Activated CD8-positive, alpha-beta memory T cell treated with anti-CD3 and anti-CD28 coated beads for 4 hours (primary cell): ENCODE data around the gene SLC13A3.
"Not testable (repeated sequence)": the region's sequence is repeated elsewhere in the genome, so short reads cannot be mapped to it uniquely, and the experiment has no call there.

ENCODE experiments used
- DNase-seq, 2 donors: peaks; one replicate each; pipeline ENCODE4 v3.0.0-alpha.2; 2020; ENCODE audit warnings: low read depth in 2 of 2

SLC13A3 gene

DNA sequence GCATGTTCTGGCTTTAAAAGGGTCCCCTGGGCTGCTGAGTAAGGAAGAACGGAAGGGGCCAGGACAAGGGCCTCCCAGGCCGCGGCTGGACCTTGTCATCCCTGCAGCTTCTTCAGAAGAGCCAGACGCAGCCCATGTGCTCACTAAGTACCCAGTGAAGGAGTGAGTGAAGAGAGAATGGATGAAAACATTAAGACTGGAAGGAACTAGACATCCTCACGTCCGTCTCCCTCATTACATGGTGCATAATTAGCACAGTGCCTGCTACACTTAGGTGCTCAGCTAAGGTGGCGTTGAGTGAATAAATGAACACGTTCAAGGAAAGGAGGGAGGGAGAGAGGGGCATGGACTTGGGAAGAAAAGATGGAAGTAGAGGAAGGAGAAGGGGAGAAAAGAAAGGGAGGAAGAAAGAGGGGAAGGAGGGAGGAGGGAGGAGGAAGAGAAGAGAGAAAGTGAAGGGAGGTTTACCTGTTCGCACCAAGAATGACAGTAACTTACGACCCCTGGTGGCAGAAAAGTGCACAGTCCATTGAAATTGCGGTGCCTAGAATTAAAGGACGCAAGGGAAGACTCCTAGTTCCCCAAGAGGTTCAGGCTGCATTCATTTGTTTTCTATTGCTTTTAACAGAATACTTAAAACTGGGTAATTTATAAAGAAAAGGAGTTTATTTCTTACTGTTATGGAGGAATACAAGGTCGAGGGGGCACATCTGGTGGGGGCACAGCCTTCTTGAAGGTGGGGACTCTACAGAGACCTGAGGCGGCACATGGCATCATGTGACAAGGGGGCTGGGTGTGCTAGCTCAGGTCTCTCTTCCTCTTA, 30.0 kb upstream of the SLC13A3 start:
- peak; percentile 41 to 47 for DNase-seq

DNA sequence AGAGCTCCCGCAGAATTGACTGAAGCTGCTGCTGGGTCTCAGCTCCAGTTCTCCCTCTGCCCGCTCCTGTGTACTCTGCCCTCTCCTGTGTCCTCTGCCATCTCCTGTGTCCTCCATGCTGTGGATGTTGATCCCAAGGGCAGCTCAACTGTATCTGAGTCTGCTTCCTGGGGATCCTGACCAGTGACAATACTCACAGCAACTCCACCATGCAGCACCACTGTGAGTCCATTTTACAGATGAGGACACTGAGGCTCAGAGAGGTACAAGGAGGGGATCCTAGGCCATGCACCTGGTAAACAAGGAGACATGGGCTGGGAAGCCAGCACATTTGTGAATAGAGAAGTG, 29.4 kb upstream of the SLC13A3 start:
- no peak for DNase-seq

DNA sequence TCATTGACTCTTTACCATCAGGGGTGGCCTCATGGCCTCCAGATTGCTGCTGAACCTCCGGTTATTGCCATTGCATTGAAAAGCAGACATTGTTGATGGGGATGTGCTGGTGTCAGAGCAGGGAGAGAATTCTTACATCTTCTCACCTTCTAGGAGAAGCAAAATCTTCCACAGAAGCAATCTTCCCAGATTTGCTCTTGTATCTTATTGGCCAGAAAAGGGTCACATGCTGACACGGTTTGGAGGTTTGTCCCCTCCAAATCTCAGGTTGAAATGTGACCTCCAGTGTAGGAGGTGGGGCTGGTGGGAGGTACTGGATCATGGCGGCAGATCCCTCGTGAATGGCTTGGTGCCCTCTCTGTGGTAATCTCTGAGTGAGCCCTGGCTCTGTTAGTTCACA, 27.3 kb upstream of the SLC13A3 start:
- no peak for DNase-seq

DNA sequence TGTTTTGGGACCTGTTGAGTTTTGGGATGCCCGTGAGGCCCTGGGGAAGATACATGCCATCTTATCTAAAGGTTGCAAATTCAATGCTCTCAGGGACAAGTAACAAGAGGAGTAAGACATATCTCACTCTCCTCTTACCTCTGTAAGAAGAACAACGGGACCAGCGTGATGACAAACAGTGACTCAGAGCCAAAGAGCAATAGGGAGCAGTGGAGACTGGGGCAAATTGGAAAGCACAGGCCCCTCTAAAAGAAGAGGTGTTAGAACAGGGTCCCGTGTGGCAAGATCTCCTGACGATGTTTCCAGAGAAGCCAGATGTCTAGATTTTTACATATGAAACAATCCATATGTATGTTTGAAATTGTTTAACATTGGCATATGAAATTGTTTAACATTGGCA, 26.3 kb upstream of the SLC13A3 start:
- no peak for DNase-seq

DNA sequence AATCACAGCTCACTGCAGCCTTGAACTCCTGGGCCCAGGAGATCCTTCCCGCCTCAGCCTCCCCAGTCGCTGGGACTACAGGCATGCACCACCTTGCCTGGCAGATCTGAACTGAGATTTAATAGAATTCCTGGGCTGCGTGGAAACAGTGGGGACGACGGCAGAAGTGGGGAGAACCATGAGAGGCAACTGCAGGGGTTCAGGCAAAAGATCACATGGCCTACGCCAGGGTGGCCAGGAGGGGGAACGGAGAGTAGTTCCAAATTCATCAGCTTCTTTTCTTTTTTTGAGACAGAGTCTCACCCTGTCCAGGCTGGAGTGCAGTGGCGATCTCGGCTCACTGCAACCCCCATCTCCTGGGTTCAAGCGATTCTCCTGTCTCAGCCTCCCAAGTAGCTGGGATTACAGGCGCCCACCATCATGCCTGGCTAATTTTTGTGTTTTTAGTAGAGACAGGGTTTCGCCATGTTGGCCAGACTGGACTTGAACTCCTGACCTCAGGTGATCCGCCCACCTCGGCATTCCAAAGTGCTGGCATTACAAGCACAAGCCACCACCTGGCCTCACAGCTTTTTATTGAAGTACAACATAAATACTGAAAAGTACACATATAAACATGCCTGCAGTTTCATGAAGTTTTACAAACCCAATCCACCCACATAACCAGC, 25.5 kb upstream of the SLC13A3 start:
- DNase-seq, result not testable (repeated sequence)

DNA sequence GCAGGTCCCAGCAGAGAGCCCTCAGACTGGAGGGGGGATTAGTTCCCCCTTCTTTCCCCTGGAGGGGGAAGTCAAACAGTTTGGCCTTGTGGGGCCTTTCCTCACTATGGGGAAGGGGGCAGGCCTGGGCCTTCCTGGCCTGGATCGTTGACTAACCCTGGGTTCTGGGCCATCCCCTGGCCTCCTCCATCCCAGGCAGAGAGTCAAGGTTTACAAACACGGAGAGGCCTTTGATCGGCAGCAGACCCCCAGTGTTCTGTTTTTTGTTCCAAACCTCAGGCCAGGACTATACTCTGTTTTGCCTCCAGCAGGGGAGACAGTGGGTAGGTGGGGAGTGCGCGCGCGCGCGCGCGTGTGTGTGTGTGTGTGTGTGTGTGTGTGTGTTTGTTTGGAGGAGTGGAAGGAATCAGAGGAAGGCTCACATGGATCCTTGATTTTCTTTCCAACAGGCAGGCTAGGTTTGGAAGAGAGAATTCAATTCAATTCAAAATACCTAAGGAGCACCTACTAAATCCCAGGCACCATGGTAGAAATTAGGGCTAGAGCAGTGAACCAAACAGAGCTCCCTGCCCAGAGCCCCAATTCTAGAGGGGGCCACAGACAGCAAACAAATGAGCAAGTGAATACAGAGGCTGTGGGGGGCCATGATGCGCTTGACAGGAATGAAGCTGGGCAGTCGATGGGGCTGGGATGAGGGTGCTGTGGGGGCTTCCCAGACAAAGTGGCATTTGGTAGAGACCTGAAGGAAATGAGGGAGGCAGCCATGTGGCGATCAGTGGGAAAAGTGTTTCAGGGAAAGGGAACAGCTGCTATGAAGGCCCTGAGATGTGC, 23.2 kb upstream of the SLC13A3 start:
- DNase-seq, result no peak

DNA sequence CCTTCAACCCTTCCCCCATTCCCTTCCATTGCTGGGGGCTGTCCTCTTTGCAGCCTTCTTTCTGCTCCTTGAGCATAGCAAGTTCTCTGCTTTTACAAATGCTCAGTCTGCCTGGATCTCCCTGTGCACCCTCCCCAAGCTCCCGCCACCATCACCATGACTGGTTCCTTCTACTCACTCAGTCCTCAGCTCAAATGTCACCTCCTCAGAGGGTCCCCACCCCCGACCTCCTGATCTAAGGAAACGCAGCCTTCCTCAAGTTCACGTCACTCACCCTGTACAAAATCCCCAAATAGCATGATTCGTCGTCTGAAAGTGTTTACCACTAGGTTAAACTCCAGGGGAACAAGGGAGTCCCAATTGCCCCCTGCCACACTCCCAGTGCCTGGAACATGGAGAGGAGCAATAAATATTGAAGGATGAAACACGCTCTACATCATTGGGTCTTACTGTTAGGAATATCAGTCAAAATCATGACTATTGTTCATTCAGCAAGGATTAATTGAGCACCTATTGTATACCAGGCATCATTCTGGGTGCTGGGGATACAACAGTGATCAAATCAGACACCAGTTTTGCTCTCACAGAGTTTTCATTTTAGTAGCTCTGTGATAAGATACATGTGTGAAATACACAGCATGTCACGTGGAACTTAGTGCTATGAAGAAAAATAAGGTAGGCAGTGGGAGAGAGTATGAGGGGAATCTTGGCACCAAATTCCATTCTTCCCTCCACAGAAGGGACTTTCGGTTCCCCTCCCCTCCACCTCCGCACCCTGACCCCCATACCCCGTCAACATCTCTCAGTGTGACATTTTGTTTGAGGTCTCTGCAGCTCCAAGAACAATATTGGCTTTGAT, 22.4 kb upstream of the SLC13A3 start:
- DNase-seq, result no peak

DNA sequence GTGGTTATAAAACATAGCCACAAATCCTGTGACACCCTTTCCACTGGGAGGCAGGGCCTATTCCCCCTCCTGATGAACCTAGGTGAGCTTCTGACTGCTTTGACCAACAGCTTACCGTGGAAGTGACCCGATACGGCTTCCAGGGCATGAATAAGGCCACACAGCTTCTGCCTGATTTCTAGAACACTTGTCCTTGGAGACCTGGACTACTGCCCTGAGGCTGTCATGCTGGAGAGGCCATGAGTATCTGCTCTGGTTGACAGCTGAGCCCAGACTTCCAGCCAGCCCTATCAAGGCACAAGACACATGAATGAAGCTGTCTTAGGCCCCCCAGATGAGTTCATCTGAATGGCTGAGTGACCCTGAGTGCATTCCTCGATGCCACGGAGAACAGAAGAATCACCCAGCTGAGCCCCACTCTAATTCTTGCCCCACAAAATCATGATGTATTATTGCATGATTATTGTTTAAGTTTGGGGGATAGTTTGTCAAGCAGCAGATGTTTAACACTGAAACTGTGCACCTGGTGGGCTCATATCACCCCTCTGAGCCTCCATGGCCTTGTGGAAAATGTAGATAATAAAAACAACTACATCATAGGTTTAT, 21.4 kb upstream of the SLC13A3 start:
- DNase-seq, result no peak

DNA sequence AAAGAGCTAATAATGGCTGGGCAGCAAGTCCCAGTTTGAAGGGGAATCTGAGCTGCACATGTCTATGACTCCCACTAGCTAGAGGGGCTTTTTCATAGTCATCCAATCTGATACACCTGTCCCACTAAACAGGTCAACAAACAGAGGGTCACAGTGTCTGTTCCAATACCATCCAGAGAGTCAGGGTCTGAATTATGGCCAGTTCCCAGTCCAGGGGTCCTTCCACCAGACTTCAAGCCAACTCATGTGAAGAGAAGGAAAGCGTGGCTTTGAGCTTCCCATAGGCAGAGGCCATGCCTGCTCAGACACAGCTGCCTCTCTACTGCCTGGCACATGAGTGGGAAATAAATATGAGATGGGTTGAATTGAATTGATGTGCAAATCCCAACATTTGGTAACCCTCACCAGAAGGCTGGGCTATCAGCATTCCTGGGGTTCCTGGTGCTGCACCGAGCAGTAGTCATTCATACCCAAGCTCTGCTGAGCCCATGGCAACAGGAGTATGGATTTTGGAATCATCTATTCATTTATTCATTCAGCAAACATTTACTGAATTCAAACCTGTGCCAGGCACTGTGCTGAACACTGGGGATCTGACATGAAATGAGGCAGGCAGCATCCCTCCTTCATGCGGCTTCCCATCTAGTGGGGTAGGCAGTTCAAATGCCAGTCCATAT, 20.7 kb upstream of the SLC13A3 start:
- DNase-seq, result no peak

DNA sequence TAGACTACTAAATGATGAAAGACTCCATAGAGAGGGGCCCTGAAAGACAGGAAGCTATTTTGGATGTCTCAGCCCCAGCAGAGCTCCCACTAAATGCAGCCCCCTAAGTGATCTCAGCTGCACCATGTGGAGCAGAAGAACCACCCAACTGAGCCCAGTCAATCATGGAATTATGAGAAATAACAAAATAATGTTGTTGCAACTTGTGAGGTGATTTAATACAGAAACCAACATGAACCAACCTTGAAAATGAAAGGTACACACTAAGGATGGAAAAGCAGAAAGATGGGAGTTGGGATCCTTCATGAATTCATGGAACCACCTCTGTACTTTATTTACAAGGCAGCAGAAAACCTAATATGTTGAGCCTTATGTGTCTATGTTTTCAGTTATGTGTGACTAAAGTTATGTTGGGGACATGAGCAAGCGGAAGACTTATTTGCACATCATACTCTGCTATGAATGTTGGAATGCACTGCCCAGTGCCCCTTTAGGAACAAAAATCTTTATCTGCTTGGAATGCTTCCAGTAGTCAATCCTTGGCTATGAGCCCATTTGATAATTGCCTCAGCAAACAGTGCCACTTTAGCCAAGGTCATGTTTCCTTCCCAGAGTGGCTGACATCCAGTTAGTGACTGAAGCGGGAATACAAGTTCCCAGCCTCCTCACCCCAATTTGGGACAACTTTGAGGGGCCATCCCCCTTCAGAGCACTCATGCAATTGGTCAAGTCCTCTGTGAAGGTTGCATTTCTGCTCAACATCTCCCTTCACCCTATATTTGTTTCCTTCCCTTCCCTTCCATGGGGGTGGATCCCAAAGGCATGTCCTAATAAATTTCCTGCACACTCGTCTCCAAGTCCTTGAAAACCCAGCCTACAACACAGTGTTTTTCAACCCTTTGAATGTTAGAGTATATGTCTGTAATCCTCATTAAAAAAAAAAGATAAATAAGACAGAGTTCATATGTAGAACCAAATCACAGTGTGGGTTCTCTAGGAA, 19.6 kb upstream of the SLC13A3 start:
- no peak for DNase-seq

DNA sequence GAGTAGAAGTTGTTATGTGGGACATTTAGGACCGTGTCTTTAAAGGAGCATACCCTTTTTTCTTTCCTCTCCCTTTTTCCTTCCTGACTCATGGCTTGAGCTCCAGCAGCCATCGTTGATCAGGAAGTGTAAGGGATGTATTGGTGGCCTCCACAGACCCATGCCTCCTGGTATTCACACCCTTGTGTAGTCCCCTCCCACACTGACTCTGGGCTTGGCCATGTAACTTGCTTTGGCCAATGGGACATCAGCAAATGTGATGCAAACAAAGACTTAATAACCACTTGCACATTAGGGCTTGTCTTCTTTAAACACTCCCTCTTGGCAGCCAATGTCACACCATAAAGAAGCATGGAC, 18.9 kb upstream of the SLC13A3 start:
- DNase-seq, result no peak

DNA sequence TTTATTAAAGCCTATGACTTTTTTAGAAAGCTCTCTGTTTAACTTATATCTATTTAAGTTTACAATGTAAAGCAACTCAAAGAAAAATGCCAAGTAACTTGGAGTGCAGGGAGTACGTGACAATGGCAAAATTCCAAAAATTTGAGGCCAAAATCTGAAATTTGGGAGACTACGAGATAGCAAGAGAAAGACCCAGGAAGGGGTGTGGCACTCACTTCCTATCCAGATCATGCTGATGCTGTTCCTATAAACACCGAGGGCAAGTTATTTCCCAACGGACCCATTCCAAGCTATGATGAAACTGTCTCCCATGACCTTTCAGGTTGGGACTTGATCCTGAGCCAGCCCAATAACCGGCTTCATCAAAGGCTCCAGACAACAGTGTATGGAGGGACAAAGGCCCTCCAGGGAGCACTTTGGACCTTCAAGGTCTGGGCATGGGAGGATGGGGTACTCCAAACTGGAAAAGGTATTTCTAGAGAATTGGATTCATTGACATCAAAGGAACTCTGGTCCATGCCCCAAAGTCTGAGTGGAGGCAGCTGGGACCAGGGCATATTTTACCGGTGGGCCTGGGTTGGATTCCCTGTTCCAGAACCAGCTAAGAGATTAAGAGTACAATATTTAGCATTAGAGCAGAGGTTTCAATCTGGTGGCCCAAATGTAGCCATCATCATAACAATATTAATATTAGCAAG, 15.7 kb upstream of the SLC13A3 start:
- DNase-seq, result no peak

DNA sequence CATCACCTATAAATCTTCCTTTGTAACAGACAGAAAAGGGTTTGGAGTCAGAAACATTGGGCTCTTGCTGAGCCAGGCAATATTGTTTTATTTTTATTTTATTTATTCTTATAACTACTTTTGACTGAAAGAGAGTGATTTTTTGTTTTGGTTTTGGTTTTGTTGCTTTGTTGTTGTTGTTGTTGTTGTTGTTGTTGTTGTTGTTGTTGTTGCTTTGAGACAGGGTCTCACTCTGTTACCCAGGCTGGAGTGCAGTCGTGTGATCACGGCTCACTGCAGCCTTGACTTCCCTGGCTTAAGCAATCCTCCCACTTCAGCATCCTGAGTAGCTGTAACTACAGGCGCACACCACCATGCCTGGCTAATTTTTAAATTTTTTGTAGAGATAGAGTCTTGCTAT, 15.0 kb upstream of the SLC13A3 start:
- no peak for DNase-seq

DNA sequence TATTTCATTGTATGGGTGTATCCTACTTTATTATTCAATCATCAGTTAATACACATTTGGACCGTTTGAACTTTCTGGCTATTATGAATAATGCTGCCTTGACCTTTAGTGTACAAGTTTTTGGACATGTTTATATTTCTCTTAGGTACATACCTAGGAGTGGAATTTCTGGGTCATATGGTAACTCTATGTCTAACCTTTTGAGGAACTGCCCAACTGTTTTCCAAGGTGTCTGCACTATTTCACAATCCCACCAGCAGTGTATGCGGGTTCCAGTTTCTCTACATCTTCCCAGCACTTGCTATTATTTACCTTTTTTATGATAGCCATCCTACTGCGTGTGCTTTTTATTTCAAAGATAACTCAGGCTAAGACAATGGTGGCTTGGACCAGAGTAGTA, 14.3 kb upstream of the SLC13A3 start:
- DNase-seq, result no peak

DNA sequence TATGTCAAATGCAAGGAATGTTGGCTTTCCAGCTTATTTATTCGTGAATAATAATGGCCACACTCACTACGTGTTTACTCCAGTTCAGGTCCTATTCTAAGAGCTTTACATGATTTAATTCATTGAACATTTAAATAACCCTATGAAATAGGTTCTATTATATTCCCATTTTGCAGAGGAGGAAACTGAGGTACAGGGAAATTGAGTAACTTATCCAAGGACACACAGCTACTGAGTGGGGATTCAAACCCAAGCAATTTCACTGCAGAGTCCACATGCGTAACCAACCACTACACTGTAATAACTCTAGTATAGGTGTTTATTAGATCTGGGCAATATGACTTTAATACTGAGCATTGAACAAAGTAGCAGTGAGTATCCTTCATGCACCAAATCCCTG, 12.3 kb upstream of the SLC13A3 start:
- DNase-seq, result no peak

DNA sequence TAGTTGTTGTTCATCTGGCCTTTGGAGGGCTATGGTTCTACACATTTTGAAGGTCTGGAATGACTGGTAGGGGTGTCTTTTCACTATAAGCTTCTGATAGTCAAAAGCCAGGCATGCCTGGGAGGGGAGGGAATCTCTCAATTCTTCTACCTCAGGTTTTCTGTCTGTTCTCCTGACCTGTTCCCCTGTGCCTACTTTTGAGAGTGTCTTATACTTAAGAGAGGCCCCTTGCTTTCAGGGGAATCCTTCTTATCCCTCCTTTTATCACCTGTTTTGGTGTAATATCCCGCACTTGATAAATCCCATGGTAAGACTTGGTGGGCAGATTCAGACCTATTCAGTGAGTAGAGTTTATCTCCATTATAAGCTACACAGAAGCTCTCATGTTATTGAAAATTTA, 10.4 kb upstream of the SLC13A3 start:
- DNase-seq, result no peak

DNA sequence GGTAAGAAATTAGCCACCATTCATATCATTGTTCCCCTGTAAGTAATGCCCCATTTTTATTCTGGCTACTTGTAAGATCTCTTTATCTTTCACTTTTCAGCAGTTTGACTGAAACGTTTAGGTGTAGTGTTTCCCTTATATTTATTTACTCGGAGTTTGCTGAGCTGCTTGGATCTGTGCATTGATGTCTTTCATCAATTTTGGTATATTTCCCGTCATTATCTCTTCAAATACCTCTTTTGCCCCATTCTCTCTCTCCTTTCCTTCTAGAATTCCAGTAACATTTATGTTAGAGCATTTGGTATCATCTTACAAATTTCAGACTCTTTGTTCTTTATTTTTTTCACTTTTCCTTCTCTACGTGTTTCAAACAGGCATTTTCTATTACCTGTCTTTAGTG, 9.2 kb upstream of the SLC13A3 start:
- DNase-seq, result no peak

DNA sequence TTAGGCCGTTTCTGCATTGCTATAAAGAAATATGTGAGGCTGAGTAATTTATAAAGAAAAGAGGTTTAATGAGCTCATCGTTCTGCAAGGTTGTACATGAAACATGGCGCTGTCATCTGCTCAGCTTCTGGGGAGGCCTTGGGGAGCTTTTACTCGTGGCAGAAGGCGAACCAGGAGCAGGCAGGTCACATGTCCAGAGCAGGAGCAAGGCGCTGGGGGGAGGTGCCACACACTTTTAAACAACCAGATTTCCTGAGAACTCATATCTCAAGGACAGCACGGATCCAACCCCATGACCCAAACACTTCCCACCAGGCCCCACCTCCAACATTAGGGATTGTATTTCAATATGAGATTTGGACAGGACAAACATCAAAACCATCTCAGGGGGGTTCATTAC, 6.4 kb upstream of the SLC13A3 start:
- no peak for DNase-seq

DNA sequence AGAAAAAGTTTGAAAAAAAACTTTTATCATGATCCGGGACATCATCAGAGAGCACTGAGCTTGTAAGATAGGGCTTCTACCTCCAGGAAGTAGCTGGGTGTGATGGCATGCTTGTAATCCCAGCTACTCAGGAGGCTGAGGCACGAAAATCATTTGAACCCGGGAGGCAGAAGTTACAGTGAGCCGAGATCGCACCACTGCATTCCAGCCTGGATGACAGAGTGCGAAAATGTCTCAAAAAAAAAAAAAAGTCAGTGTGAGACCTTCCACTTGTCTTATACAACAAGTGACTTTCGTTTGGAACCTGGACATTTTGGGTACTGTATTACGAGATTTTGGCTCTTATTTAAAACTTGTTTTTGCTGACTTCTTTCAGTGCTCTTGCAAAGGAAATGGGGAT, 5.9 kb upstream of the SLC13A3 start:
- no peak for DNase-seq
